H9 (cell line): Measurements from ENCODE around the gene LINGO1. TPM values are rescaled to one million over a fixed set of nuclear protein-coding genes. Genes with fewer than 3 reads are reported as not detected.

Source experiments
- DNase-seq: peaks from one replicate; pipeline ENCODE4 v3.0.0-alpha.2; 2017
- H2AFZ ChIP-seq: one replicate; pipeline ENCODE4 v1.6.1; 2013; ENCODE audit warnings: mild to moderate bottlenecking, low read length, control low read depth, moderate library complexity
- H2AK5ac ChIP-seq: 2 replicates; pipeline ENCODE4 v1.6.1; 2013; ENCODE audit warnings: low read length, control low read depth, mixed read lengths; ENCODE audit not compliant: insufficient read length
- H2BK120ac ChIP-seq: one replicate; pipeline ENCODE4 v1.6.1; 2013; ENCODE audit warnings: low read depth, mild to moderate bottlenecking, low read length, control low read depth, inconsistent platforms; ENCODE audit not compliant: poor library complexity, severe bottlenecking
- H2BK12ac ChIP-seq: 2 replicates; pipeline ENCODE4 v1.6.1; 2013; ENCODE audit warnings: low read length, control low read depth, mixed read lengths, low read depth; ENCODE audit not compliant: insufficient read length
- H2BK15ac ChIP-seq: 2 replicates; pipeline ENCODE4 v1.6.1; 2013; ENCODE audit warnings: low read depth, low read length, control low read depth
- H2BK20ac ChIP-seq: one replicate; pipeline ENCODE4 v1.6.1; 2013; ENCODE audit warnings: low read depth, mild to moderate bottlenecking, low read length, control low read depth, inconsistent platforms; ENCODE audit not compliant: poor library complexity, severe bottlenecking
- H2BK5ac ChIP-seq: 2 replicates; pipeline ENCODE4 v1.6.1; 2013; ENCODE audit warnings: low read length, control low read depth, mixed read lengths; ENCODE audit not compliant: insufficient read length
- H3K14ac ChIP-seq: 2 replicates; pipeline ENCODE4 v1.6.1; 2013; ENCODE audit warnings: low read length, control low read depth; ENCODE audit not compliant: insufficient read depth
- H3K18ac ChIP-seq: 2 replicates; pipeline ENCODE4 v1.6.1; 2013; ENCODE audit warnings: low read depth, mild to moderate bottlenecking, mixed read lengths, low read length, control low read depth; ENCODE audit not compliant: insufficient read length
- H3K23ac ChIP-seq: 2 replicates; pipeline ENCODE4 v1.6.1; 2013; ENCODE audit warnings: low read length, control low read depth, mixed read lengths, low read depth; ENCODE audit not compliant: insufficient read length
- H3K23me2 ChIP-seq: 2 replicates; pipeline ENCODE4 v1.6.1; 2013; ENCODE audit warnings: low read depth, mild to moderate bottlenecking, mixed read lengths, low read length, control low read depth; ENCODE audit not compliant: insufficient read length, poor library complexity, severe bottlenecking
- H3K27ac ChIP-seq: 2 replicates; pipeline ENCODE4 v1.5.1; 2013; ENCODE audit warnings: low read length, control low read depth, mixed read lengths, low read depth; ENCODE audit not compliant: insufficient read length
- H3K27me3 ChIP-seq: 2 replicates; pipeline ENCODE4 v1.6.1; 2013; ENCODE audit warnings: low read length, control low read depth, inconsistent platforms; ENCODE audit not compliant: insufficient read depth
- H3K4ac ChIP-seq: 2 replicates; pipeline ENCODE4 v1.6.1; 2013; ENCODE audit warnings: low read depth, mild to moderate bottlenecking, control low read depth, inconsistent platforms, low read length, moderate library complexity
- H3K4me1 ChIP-seq: 2 replicates; pipeline ENCODE4 v1.6.1; 2013; ENCODE audit warnings: low read length, control low read depth, inconsistent platforms; ENCODE audit not compliant: insufficient read depth
- H3K4me2 ChIP-seq: 2 replicates; pipeline ENCODE4 v1.6.1; 2013; ENCODE audit warnings: low read length, control low read depth, mixed read lengths; ENCODE audit not compliant: insufficient read length, insufficient read depth
- H3K56ac ChIP-seq: 2 replicates; pipeline ENCODE4 v1.6.1; 2013; ENCODE audit warnings: low read depth, mild to moderate bottlenecking, mixed read lengths, low read length, control low read depth; ENCODE audit not compliant: insufficient read length
- H3K79me1 ChIP-seq: 2 replicates; pipeline ENCODE4 v1.6.1; 2013; ENCODE audit warnings: low read depth, mild to moderate bottlenecking, moderate library complexity, low read length, control low read depth, inconsistent platforms; ENCODE audit not compliant: insufficient read depth, poor library complexity, severe bottlenecking
- H3K79me2 ChIP-seq: 2 replicates; pipeline ENCODE4 v1.6.1; 2013; ENCODE audit warnings: low read length, control low read depth, inconsistent platforms; ENCODE audit not compliant: insufficient read depth
- H3K9ac ChIP-seq: 2 replicates; pipeline ENCODE4 v1.6.1; 2013; ENCODE audit warnings: low read length, control low read depth, mixed read lengths; ENCODE audit not compliant: insufficient read length; ENCODE audit errors: extremely low read depth
- H3K9me3 ChIP-seq: one replicate; pipeline ENCODE4 v1.6.1; 2013; ENCODE audit warnings: low read depth, low read length, inconsistent platforms; ENCODE audit not compliant: control insufficient read depth
- H3T11ph ChIP-seq: one replicate; pipeline ENCODE4 v1.6.1; 2013; ENCODE audit warnings: mild to moderate bottlenecking, low read length, control low read depth, inconsistent platforms
- H4K20me1 ChIP-seq: one replicate; pipeline ENCODE4 v1.6.1; 2013; ENCODE audit not compliant: control insufficient read depth, insufficient read length, insufficient read depth
- H4K5ac ChIP-seq: 2 replicates; pipeline ENCODE4 v1.6.1; 2013; ENCODE audit warnings: low read depth, mild to moderate bottlenecking, mixed read lengths, low read length, control low read depth; ENCODE audit not compliant: insufficient read length
- H4K8ac ChIP-seq: replicated peaks from 2 replicates; pipeline ENCODE4 v1.6.1; 2013; ENCODE audit warnings: low read length, control low read depth, mixed read lengths, low read depth; ENCODE audit not compliant: insufficient read length
- H4K91ac ChIP-seq: 2 replicates; pipeline ENCODE4 v1.6.1; 2013; ENCODE audit warnings: low read depth, mild to moderate bottlenecking, moderate library complexity, mixed read lengths, low read length, control low read depth; ENCODE audit not compliant: insufficient read length
- H3K27ac Mint-ChIP-seq, 3 experiments: 2 replicates in 2 of 3; 3 replicates in 1 of 3; pipeline ENCODE4 v1.8.0; 2020 to 2021; ENCODE audit warnings: mixed read lengths in 3 of 3, mild to moderate bottlenecking in 1 of 3, moderate library complexity in 1 of 3
- H3K27me3 Mint-ChIP-seq: 2 replicates; pipeline ENCODE4 v1.8.0; 2021; ENCODE audit warnings: low read depth, mild to moderate bottlenecking, moderate library complexity, mixed read lengths
- H3K36me3 Mint-ChIP-seq, 3 experiments: 2 replicates in 2 of 3; 3 replicates in 1 of 3; pipeline ENCODE4 v1.8.0; 2020 to 2021; ENCODE audit warnings: low read depth in 3 of 3, mixed read lengths in 3 of 3; ENCODE audit not compliant: insufficient read depth in 1 of 3
- H3K4me1 Mint-ChIP-seq, 2 experiments: 2 replicates each; pipeline ENCODE4 v1.8.0; 2020; ENCODE audit warnings: mixed read lengths in 2 of 2
- H3K4me3 Mint-ChIP-seq, 2 experiments: 2 replicates in 1 of 2; 3 replicates in 1 of 2; pipeline ENCODE4 v1.8.0; 2020 to 2021; ENCODE audit warnings: mild to moderate bottlenecking in 2 of 2, mixed read lengths in 2 of 2, moderate library complexity in 1 of 2
- H3K9me3 Mint-ChIP-seq, 2 experiments: 2 replicates in 1 of 2; 3 replicates in 1 of 2; pipeline ENCODE4 v1.8.0; 2020; ENCODE audit warnings: mild to moderate bottlenecking in 2 of 2, mixed read lengths in 2 of 2, moderate library complexity in 1 of 2
- CTCF ChIP-seq: fragments of 200-600 bp; sonication (generic); conservative IDR thresholded peaks from 3 replicates; pipeline ENCODE4 v1.8.0; 2021; ENCODE audit warnings: antibody characterized with exemption, mild to moderate bottlenecking
- WGBS: extraction: QIAGEN DNeasy Blood & Tissue Kit; methylation state at CpG from one replicate; pipeline ENCODE4 v1.1.7; 2013; ENCODE audit warnings: missing lambda C conversion rate, low lambda C conversion rate, mixed read lengths; ENCODE audit not compliant: insufficient read length; ENCODE audit errors: extremely low coverage; 5-methylcytosine and 5-hydroxymethylcytosine counted together
- total RNA-seq: library from RNA; stranded (reverse); gene quantifications from 2 replicates; pipeline ENCODE4 v1.2.1, GENCODE V29; 2021

The LINGO1 gene
- total RNA-seq, 1 experiment from 2014 or later, result 41.6 TPM

GRCh38 chr15:77643764-77644163 is 11.1 kb upstream of the LINGO1 start:
- H3K4me1 ChIP-seq, result no peaks in the 10 kb centered on the region
- no peaks in the 10 kb centered on the region for H3K79me1 ChIP-seq
- no peak overlapping the region for H3K27ac ChIP-seq
- H3K23me2 ChIP-seq, result no peaks in the 10 kb centered on the region
- H4K5ac ChIP-seq, result no peak overlapping the region
- H3K14ac ChIP-seq, result no peak overlapping the region
- no peak overlapping the region for H2BK120ac ChIP-seq
- no peak overlapping the region for H2AK5ac ChIP-seq
- H4K91ac ChIP-seq, result no peak overlapping the region
- no CpG with 5 or more reads among the region's 11 CpGs for WGBS
- no peaks in the 10 kb centered on the region for H3K36me3 Mint-ChIP-seq
- DNase-seq, result no peak
- no peak for TF ChIP-seq CTCF
- no peak overlapping the region for H2BK12ac ChIP-seq
- H4K20me1 ChIP-seq, result no peaks in the 10 kb centered on the region
- no peak overlapping the region for H2BK5ac ChIP-seq
- H2BK15ac ChIP-seq, result no peak overlapping the region
- no peak overlapping the region for H3K4me3 Mint-ChIP-seq
- no peak overlapping the region for H2BK20ac ChIP-seq
- H3K27me3 ChIP-seq, result no peaks in the 10 kb centered on the region
- no peaks in the 10 kb centered on the region for H3K9me3 Mint-ChIP-seq
- no peak overlapping the region for H3K56ac ChIP-seq
- no peak overlapping the region for H4K8ac ChIP-seq
- no peak overlapping the region for H3K18ac ChIP-seq
- H3T11ph ChIP-seq, result no peak overlapping the region
- peak overlapping the region in 1 of 3 experiments; percentile 3; a peak in 1 of 7 replicates for H3K27ac Mint-ChIP-seq
- no peak overlapping the region for H3K4me2 ChIP-seq
- no peak overlapping the region for H3K4ac ChIP-seq
- H3K23ac ChIP-seq, result no peak overlapping the region
- H3K9me3 ChIP-seq, result no peaks in the 10 kb centered on the region
- H2AFZ ChIP-seq, result no peak overlapping the region
- no peak overlapping the region for H3K9ac ChIP-seq
- H3K4me1 Mint-ChIP-seq, result peaks cover 12 to 23% of the 10 kb centered on the region in 2 experiments
- H3K79me2 ChIP-seq, result no peaks in the 10 kb centered on the region
- H3K27me3 Mint-ChIP-seq, result peaks cover 6% of the 10 kb centered on the region
